Measurements from ENCODE around the gene TAF1.
"Not testable (repeated sequence)": the region's sequence is repeated elsewhere in the genome, so short reads cannot be mapped to it uniquely, and the experiment has no call there.

Gene TAF1

GRCh38 chrX:71365356-71365874, 742 bp upstream of the TAF1 start:
- H3K27ac ChIP-seq (ENCODE audit: low read depth in 2 of 2, low read length in 2 of 2) = peak overlapping the region; percentile 81 to 85
- no peaks in the 10 kb centered on the region for H3K27me3 ChIP-seq (ENCODE audit: control insufficient read depth in 2 of 2, insufficient read depth in 2 of 2, low read length in 2 of 2)
- H3K4me1 ChIP-seq (ENCODE audit: control insufficient read depth in 2 of 2, insufficient read depth in 2 of 2, low read length in 2 of 2) = peaks cover 8 to 9% of the 10 kb centered on the region in 2 donors
- peak overlapping the region; percentile 77 to 80 for H3K9ac ChIP-seq (ENCODE audit: low read depth in 1 of 2, low read length in 2 of 2)
- no peaks in the 10 kb centered on the region for H3K9me3 ChIP-seq (ENCODE audit: control insufficient read depth in 2 of 2, low read length in 2 of 2)
- H3K36me3 ChIP-seq (ENCODE audit: control insufficient read depth in 2 of 2, insufficient read depth in 2 of 2, low read length in 2 of 2) = peaks cover 0 to 3% of the 10 kb centered on the region in 2 donors
- H3K4me3 ChIP-seq (ENCODE audit: low read length in 2 of 2) = peak overlapping the region; percentile 75 to 82

GRCh38 chrX:71366674-71367256, 608 bp downstream of the TAF1 start:
- Histone ChIP-seq H3K27ac (ENCODE audit: low read depth in 2 of 2, low read length in 2 of 2) (peak overlapping the region; percentile 87 to 94), H3K36me3 (ENCODE audit: control insufficient read depth in 2 of 2, insufficient read depth in 2 of 2, low read length in 2 of 2) (peaks cover 5 to 9% of the 10 kb centered on the region in 2 donors), H3K4me1 (ENCODE audit: control insufficient read depth in 2 of 2, insufficient read depth in 2 of 2, low read length in 2 of 2) (peaks cover 8 to 9% of the 10 kb centered on the region in 2 donors), H3K27me3 (ENCODE audit: control insufficient read depth in 2 of 2, insufficient read depth in 2 of 2, low read length in 2 of 2) (no peaks in the 10 kb centered on the region), H3K9ac (ENCODE audit: low read depth in 1 of 2, low read length in 2 of 2) (peak overlapping the region; percentile 75 to 83), H3K9me3 (ENCODE audit: control insufficient read depth in 2 of 2, low read length in 2 of 2) (no peaks in the 10 kb centered on the region), H3K4me3 (ENCODE audit: low read length in 2 of 2) (peak overlapping the region; percentile 73 to 92)

- no peaks in the 10 kb centered on the region for H3K27me3 ChIP-seq (ENCODE audit: control insufficient read depth in 2 of 2, insufficient read depth in 2 of 2, low read length in 2 of 2)
- H3K4me3 ChIP-seq (ENCODE audit: low read length in 2 of 2) = peak overlapping the region; percentile 73 to 92
- H3K9me3 ChIP-seq (ENCODE audit: control insufficient read depth in 2 of 2, low read length in 2 of 2) = no peaks in the 10 kb centered on the region
- peaks cover 8 to 9% of the 10 kb centered on the region in 2 donors for H3K4me1 ChIP-seq (ENCODE audit: control insufficient read depth in 2 of 2, insufficient read depth in 2 of 2, low read length in 2 of 2)
- peak overlapping the region; percentile 75 to 83 for H3K9ac ChIP-seq (ENCODE audit: low read depth in 1 of 2, low read length in 2 of 2)
- peaks cover 5 to 9% of the 10 kb centered on the region in 2 donors for H3K36me3 ChIP-seq (ENCODE audit: control insufficient read depth in 2 of 2, insufficient read depth in 2 of 2, low read length in 2 of 2)
- H3K27ac ChIP-seq (ENCODE audit: low read depth in 2 of 2, low read length in 2 of 2) = peak overlapping the region; percentile 87 to 94
Observed at GRCh38 chrX:71367396-71367795, 1.2 kb downstream of the TAF1 start.

- Histone ChIP-seq H3K4me3 (ENCODE audit: low read length in 2 of 2) (no peak overlapping the region), H3K4me1 (ENCODE audit: control insufficient read depth in 2 of 2, insufficient read depth in 2 of 2, low read length in 2 of 2) (peaks cover 7 to 8% of the 10 kb centered on the region in 2 donors), H3K27ac (ENCODE audit: low read depth in 2 of 2, low read length in 2 of 2) (no peak overlapping the region), H3K36me3 (ENCODE audit: control insufficient read depth in 2 of 2, insufficient read depth in 2 of 2, low read length in 2 of 2) (peaks cover 22 to 26% of the 10 kb centered on the region in 2 donors), H3K27me3 (ENCODE audit: control insufficient read depth in 2 of 2, insufficient read depth in 2 of 2, low read length in 2 of 2) (no peaks in the 10 kb centered on the region), H3K9me3 (ENCODE audit: control insufficient read depth in 2 of 2, low read length in 2 of 2) (no peaks in the 10 kb centered on the region), H3K9ac (ENCODE audit: low read depth in 1 of 2, low read length in 2 of 2) (no peak overlapping the region)
Observed at GRCh38 chrX:71372388-71372787, 6.2 kb downstream of the TAF1 start.

GRCh38 chrX:71378732-71379131, 12.6 kb downstream of the TAF1 start:
- Histone ChIP-seq H3K36me3 (ENCODE audit: control insufficient read depth in 2 of 2, insufficient read depth in 2 of 2, low read length in 2 of 2) (peaks cover 36 to 50% of the 10 kb centered on the region in 2 donors), H3K4me3 (ENCODE audit: low read length in 2 of 2) (no peak overlapping the region), H3K9ac (ENCODE audit: low read depth in 1 of 2, low read length in 2 of 2) (no peak overlapping the region), H3K9me3 (ENCODE audit: control insufficient read depth in 2 of 2, low read length in 2 of 2) (no peaks in the 10 kb centered on the region), H3K4me1 (ENCODE audit: control insufficient read depth in 2 of 2, insufficient read depth in 2 of 2, low read length in 2 of 2) (no peaks in the 10 kb centered on the region), H3K27ac (ENCODE audit: low read depth in 2 of 2, low read length in 2 of 2) (no peak overlapping the region), H3K27me3 (ENCODE audit: control insufficient read depth in 2 of 2, insufficient read depth in 2 of 2, low read length in 2 of 2) (no peaks in the 10 kb centered on the region)

DNA sequence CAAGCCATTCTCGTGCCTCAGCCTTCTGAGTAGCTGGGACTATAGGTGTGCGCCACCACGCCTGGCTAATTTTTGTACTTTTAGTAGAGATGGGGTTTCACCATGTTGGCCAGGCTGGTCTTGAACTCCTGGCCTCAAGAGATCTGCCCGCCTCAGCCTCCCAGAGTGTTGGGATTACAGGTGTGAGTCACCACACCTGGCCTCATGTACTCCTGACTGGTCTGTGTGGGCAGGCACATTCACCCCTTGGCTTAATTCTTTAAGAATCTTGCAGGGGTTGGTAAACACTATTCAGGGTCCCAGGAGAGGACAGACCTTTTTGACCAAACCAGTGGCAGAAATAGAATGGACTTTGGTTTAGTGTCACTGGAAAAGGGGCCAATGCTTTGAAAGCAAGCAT, 25.6 kb downstream of the TAF1 start:
- H3K4me3 ChIP-seq (ENCODE audit: low read length in 2 of 2); H3K9me3 ChIP-seq (ENCODE audit: control insufficient read depth in 2 of 2, low read length in 2 of 2); H3K27me3 ChIP-seq (ENCODE audit: control insufficient read depth in 2 of 2, insufficient read depth in 2 of 2, low read length in 2 of 2); H3K9ac ChIP-seq (ENCODE audit: low read depth in 1 of 2, low read length in 2 of 2); H3K4me1 ChIP-seq (ENCODE audit: control insufficient read depth in 2 of 2, insufficient read depth in 2 of 2, low read length in 2 of 2); H3K27ac ChIP-seq (ENCODE audit: low read depth in 2 of 2, low read length in 2 of 2): not testable (repeated sequence)
- H3K36me3 ChIP-seq (ENCODE audit: control insufficient read depth in 2 of 2, insufficient read depth in 2 of 2, low read length in 2 of 2) = peaks cover 41 to 66% of the 10 kb centered on the region in 2 donors

DNA sequence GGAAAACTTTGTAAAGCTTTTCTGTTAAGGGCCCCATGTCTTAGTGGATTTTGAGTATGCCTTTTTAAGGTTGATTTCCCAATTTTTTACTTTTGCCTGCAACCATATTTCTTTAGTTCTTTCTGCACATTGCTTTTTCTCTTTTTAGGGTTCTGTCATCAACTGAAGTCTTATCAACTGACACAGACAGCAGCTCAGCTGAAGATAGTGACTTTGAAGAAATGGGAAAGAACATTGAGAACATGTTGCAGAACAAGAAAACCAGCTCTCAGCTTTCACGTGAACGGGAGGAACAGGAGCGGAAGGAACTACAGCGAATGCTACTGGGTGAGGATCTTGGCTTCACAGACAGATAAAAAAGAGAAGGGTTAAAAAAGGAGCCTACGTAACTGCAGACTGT, 27.8 kb downstream of the TAF1 start:
- Histone ChIP-seq H3K36me3 (ENCODE audit: control insufficient read depth in 2 of 2, insufficient read depth in 2 of 2, low read length in 2 of 2) (peaks cover 51 to 69% of the 10 kb centered on the region in 2 donors), H3K4me1 (ENCODE audit: control insufficient read depth in 2 of 2, insufficient read depth in 2 of 2, low read length in 2 of 2) (no peaks in the 10 kb centered on the region), H3K27me3 (ENCODE audit: control insufficient read depth in 2 of 2, insufficient read depth in 2 of 2, low read length in 2 of 2) (no peaks in the 10 kb centered on the region), H3K9me3 (ENCODE audit: control insufficient read depth in 2 of 2, low read length in 2 of 2) (no peaks in the 10 kb centered on the region), H3K27ac (ENCODE audit: low read depth in 2 of 2, low read length in 2 of 2) (no peak overlapping the region), H3K4me3 (ENCODE audit: low read length in 2 of 2) (no peak overlapping the region), H3K9ac (ENCODE audit: low read depth in 1 of 2, low read length in 2 of 2) (no peak overlapping the region)

DNA sequence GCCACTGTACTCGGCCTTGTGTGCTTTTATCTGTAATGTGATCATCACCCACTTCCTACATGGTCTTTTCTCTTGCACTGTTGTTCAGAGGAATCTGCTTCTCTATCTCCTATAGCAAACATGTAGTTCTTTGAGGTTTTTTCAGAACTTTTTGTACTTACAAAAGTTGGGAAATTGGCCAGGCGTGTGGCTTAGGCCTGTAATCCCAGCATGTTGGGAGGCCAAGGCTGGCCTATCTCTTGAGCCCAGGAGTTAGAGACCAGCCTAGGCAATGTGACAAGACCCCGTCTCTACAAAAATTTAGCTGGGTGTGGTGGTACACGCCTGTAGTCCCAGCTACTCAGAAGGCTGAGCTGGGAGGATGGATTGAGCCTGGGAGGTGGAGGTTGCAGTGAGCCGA, 30.4 kb downstream of the TAF1 start:
- Histone ChIP-seq H3K27me3 (ENCODE audit: control insufficient read depth in 2 of 2, insufficient read depth in 2 of 2, low read length in 2 of 2) (no peaks in the 10 kb centered on the region), H3K36me3 (ENCODE audit: control insufficient read depth in 2 of 2, insufficient read depth in 2 of 2, low read length in 2 of 2) (peaks cover 49 to 58% of the 10 kb centered on the region in 2 donors), H3K9me3 (ENCODE audit: control insufficient read depth in 2 of 2, low read length in 2 of 2) (no peaks in the 10 kb centered on the region), H3K4me1 (ENCODE audit: control insufficient read depth in 2 of 2, insufficient read depth in 2 of 2, low read length in 2 of 2) (no peaks in the 10 kb centered on the region), H3K27ac (ENCODE audit: low read depth in 2 of 2, low read length in 2 of 2) (no peak overlapping the region), H3K9ac (ENCODE audit: low read depth in 1 of 2, low read length in 2 of 2) (no peak overlapping the region), H3K4me3 (ENCODE audit: low read length in 2 of 2) (no peak overlapping the region)

GRCh38 chrX:71400710-71401109, 34.6 kb downstream of the TAF1 start:
- H3K27me3 ChIP-seq (ENCODE audit: control insufficient read depth in 2 of 2, insufficient read depth in 2 of 2, low read length in 2 of 2) = no peaks in the 10 kb centered on the region
- no peak overlapping the region for H3K27ac ChIP-seq (ENCODE audit: low read depth in 2 of 2, low read length in 2 of 2)
- H3K9me3 ChIP-seq (ENCODE audit: control insufficient read depth in 2 of 2, low read length in 2 of 2) = no peaks in the 10 kb centered on the region
- peaks cover 23 to 37% of the 10 kb centered on the region in 2 donors for H3K36me3 ChIP-seq (ENCODE audit: control insufficient read depth in 2 of 2, insufficient read depth in 2 of 2, low read length in 2 of 2)
- H3K4me1 ChIP-seq (ENCODE audit: control insufficient read depth in 2 of 2, insufficient read depth in 2 of 2, low read length in 2 of 2) = no peaks in the 10 kb centered on the region
- H3K4me3 ChIP-seq (ENCODE audit: low read length in 2 of 2) = no peak overlapping the region
- H3K9ac ChIP-seq (ENCODE audit: low read depth in 1 of 2, low read length in 2 of 2) = no peak overlapping the region

- H3K27me3 ChIP-seq (ENCODE audit: control insufficient read depth in 2 of 2, insufficient read depth in 2 of 2, low read length in 2 of 2); H3K9ac ChIP-seq (ENCODE audit: low read depth in 1 of 2, low read length in 2 of 2); H3K4me1 ChIP-seq (ENCODE audit: control insufficient read depth in 2 of 2, insufficient read depth in 2 of 2, low read length in 2 of 2); H3K27ac ChIP-seq (ENCODE audit: low read depth in 2 of 2, low read length in 2 of 2); H3K4me3 ChIP-seq (ENCODE audit: low read length in 2 of 2); H3K9me3 ChIP-seq (ENCODE audit: control insufficient read depth in 2 of 2, low read length in 2 of 2): not testable (repeated sequence)
- H3K36me3 ChIP-seq (ENCODE audit: control insufficient read depth in 2 of 2, insufficient read depth in 2 of 2, low read length in 2 of 2) = peaks cover 7 to 18% of the 10 kb centered on the region in 2 donors
Observed at GRCh38 chrX:71416260-71416659, 50.1 kb downstream of the TAF1 start.
